Heart right ventricle (tissue), 16 donors: ENCODE data around the gene CAPZA2. TPM values are rescaled to one million over a fixed set of nuclear protein-coding genes. Genes with fewer than 3 reads are reported as not detected.

ENCODE experiments used
- ATAC-seq, 8 donors: fragments of 200-7000 bp; cut with Tn5 transposase; one replicate each; pipeline ENCODE4 v1.9.1; 2020; ENCODE audit warnings: mild to moderate bottlenecking in 8 of 8, moderate library complexity in 8 of 8, moderate number of reproducible peaks in 1 of 8
- DNase-seq, 2 donors: peaks; one replicate each; pipeline ENCODE4 v3.0.0-alpha.2; 2020
- H3K27ac ChIP-seq, 10 donors: fragments of 200-600 bp; sonication (generic) in 2 of 10; one replicate each; pipeline versions ENCODE4 v1.5.0 to v1.8.0; 2020 to 2022; ENCODE audit warnings: mild to moderate bottlenecking in 3 of 10
- H3K27me3 ChIP-seq, 7 donors: fragments of 200-600 bp; one replicate each; pipeline ENCODE4 v1.8.0; 2021 to 2022; ENCODE audit warnings: mild to moderate bottlenecking in 2 of 7
- H3K36me3 ChIP-seq, 9 donors: fragments of 200-600 bp; sonication (generic) in 1 of 9; one replicate each; pipeline versions ENCODE4 v1.5.0 to v1.8.0; 2020 to 2022; ENCODE audit warnings: mild to moderate bottlenecking in 2 of 9
- H3K4me1 ChIP-seq, 9 donors: fragments of 200-600 bp; sonication (generic) in 1 of 9; one replicate each; pipeline versions ENCODE4 v1.5.0 to v1.8.0; 2020 to 2022; ENCODE audit warnings: mild to moderate bottlenecking in 4 of 9
- H3K4me3 ChIP-seq, 10 donors: fragments of 200-600 bp; sonication (generic) in 2 of 10; one replicate each; pipeline versions ENCODE4 v1.5.0 to v1.8.0; 2020 to 2022; ENCODE audit warnings: mild to moderate bottlenecking in 7 of 10, moderate library complexity in 2 of 10
- H3K9me3 ChIP-seq, 11 donors: fragments of 200-600 bp in 10 of 11; sonication (generic) in 2 of 11; one replicate each; pipeline versions ENCODE4 v1.5.0 to v1.8.0; 2013 to 2022; ENCODE audit warnings: mild to moderate bottlenecking in 2 of 11, control low read depth in 1 of 11, moderate library complexity in 1 of 11
- WGBS, 2 donors: extraction: QIAGEN DNeasy Blood & Tissue Kit; methylation state at CpG; one replicate each; pipeline ENCODE4 v1.1.7; 2013; ENCODE audit warnings: inconsistent platforms in 1 of 2; 5-methylcytosine and 5-hydroxymethylcytosine counted together
- intact Hi-C, 10 donors: fragments of 100-400 bp; cut with DNase I; formaldehyde crosslinking; loops; one replicate each; pipeline versions ENCODE4 v1.11.1 to v1.14.2; 2022
- polyA plus RNA-seq, 2 donors: library from polyadenylated mRNA; stranded (reverse); fragments of 200-250 nt; gene quantifications; one replicate each; pipeline ENCODE4 v1.2.3, GENCODE V29; 2013
- total RNA-seq, 10 donors: library from RNA; stranded (reverse); fragmentation: NEBNext Ultra II Directional in 3 of 10; extraction: Animal tissue kit (Norgen Biotek cat#: 25700) in 3 of 10; gene quantifications; one replicate each; pipeline versions ENCODE4 v1.2.1 to v1.2.4, GENCODE V29; 2021 to 2023
- TF ChIP-seq, protein P1 (sequence below), 9 donors: fragments of 200-600 bp; sonication (generic) in 2 of 9; IDR thresholded peaks; one replicate each; pipeline versions ENCODE4 v1.5.0 to v1.8.0; 2021 to 2022; ENCODE audit warnings: antibody characterized with exemption in 9 of 9, mild to moderate bottlenecking in 5 of 9, moderate library complexity in 1 of 9
- donor health status: Arrhythmogenic right ventricular cardiomyopathy.
- donor health status: ischemic (EF 13 %, LVEDD 7.1; RV severe dilation, severe dysfunction).
- donor health status: healthy with polysubstance abuse.
- donor health status: DM: no; HTN: yes; CAD: no.
- donor health status: DM: no; HTN: no; CAD: no.
- donor health status: ischemic (EF 25% LVEDD 6.9; RV normal size, moderate dysfunction).
- donor health status: ischemic (EF 25% LVEDD 5.7; RV mildly dilated, moderate dysfunction).
- donor health status: healthy.
- donor health status: DM: yes; HTN: yes; CAD: no.
- donor health status: Ischemic cardiomyopathy.
- donor health status: ischemic (EF 35%, LVEDD 5.7; RV mildly dilated, moderate dysfunction).
- donor health status: nonischemic (EF 11% LVEDD 7.7; RV severe dilation, severe dysfunction).
- donor health status: DM: yes; HTN: yes; CAD: no.
- donor health status: PGD.
- donor health status: ischemic (EF 29% LVEDD 5.4; RV normal size, mild dysfunction).
- donor health status: nonischemic (EF 23%, LVEDD 6.1; RV moderate dilation, normal function).

Gene CAPZA2
- total and polyA plus RNA-seq, 12 donors: 39.4 to 416 (median 332) TPM

DNA sequence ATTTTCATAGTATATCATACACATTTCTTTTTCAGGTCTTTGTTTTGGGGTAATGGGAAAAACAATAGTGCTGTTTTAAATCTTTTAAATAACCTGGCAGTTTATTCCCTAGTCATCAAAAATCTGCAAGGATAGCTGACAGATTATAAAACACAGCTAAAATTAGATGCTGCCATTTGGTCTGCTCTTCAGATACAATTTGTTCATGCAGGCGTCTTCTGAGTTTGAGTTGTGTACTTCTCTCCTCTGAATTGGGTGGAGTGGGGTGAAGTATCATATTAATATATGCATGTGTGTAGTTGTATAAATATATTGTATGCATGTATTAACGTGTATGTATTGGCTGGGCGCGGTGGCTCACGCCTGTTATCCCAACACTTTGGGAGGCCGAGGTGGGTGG, 48.0 kb downstream of the CAPZA2 start:
- peak in 5 of 8 donors; percentile 37 to 70 (median 67) for ATAC-seq
- TF ChIP-seq, protein P1, sequence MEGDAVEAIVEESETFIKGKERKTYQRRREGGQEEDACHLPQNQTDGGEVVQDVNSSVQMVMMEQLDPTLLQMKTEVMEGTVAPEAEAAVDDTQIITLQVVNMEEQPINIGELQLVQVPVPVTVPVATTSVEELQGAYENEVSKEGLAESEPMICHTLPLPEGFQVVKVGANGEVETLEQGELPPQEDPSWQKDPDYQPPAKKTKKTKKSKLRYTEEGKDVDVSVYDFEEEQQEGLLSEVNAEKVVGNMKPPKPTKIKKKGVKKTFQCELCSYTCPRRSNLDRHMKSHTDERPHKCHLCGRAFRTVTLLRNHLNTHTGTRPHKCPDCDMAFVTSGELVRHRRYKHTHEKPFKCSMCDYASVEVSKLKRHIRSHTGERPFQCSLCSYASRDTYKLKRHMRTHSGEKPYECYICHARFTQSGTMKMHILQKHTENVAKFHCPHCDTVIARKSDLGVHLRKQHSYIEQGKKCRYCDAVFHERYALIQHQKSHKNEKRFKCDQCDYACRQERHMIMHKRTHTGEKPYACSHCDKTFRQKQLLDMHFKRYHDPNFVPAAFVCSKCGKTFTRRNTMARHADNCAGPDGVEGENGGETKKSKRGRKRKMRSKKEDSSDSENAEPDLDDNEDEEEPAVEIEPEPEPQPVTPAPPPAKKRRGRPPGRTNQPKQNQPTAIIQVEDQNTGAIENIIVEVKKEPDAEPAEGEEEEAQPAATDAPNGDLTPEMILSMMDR (IDR thresholded peaks at IDR 0.05): no peak
- no peak overlapping the region for H3K4me3 ChIP-seq
- H3K36me3 ChIP-seq: peaks cover 0 to 99% (median 45%) of the 10 kb centered on the region in 9 donors
- H3K9me3 ChIP-seq: peaks cover 0 to 6% (median 0%) of the 10 kb centered on the region in 11 donors
- H3K27me3 ChIP-seq: no peaks in the 10 kb centered on the region
- peak overlapping the region in 5 of 10 donors; percentile 13 to 41 (median 17) for H3K27ac ChIP-seq
- WGBS, 2 donors: 87 to 89% methylated on average over 6 of the region's 6 CpGs
- H3K4me1 ChIP-seq: peaks cover 0 to 20% (median 3%) of the 10 kb centered on the region in 9 donors
- intact Hi-C loops: loop anchor here in 1 of 10 donors (10.0 kb wide), 1 partner anchor 46 kb away; the partner anchor contains the start of gene CAPZA2
- DNase-seq: no peak

DNA sequence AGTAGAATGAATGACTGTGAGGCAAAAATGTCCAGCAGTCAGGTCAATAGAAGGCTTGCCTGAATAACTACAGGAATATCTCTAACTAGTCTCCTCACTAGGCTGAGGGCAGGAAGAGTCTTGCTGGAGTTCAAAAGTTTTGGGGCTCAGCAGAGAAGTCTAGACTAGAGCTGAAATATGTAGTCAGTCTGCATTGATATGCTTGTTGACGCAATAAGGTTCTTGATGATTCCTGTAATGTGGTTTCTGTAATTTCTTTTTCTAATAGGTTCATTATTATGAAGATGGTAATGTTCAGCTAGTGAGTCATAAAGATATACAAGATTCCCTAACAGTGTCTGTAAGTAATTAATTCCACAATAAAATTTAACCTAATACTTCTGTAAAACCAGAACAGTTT, 49.4 kb downstream of the CAPZA2 start:
- ATAC-seq: no peak
- WGBS, 2 donors: 97 to 100% methylated on average over 1 of the region's 1 CpG
- Histone ChIP-seq H3K4me3 (no peak overlapping the region), H3K9me3 (peaks cover 0 to 6% (median 0%) of the 10 kb centered on the region in 11 donors), H3K27ac (no peak overlapping the region), H3K36me3 (peaks cover 0 to 99% (median 56%) of the 10 kb centered on the region in 9 donors), H3K27me3 (no peaks in the 10 kb centered on the region), H3K4me1 (peaks cover 0 to 16% (median 0%) of the 10 kb centered on the region in 9 donors)
- DNase-seq: no peak
- intact Hi-C loops: loop anchor here in 1 of 10 donors (10.0 kb wide), 1 partner anchor 47 kb away; the partner anchor contains the start of gene CAPZA2
- TF ChIP-seq, protein P1 (IDR thresholded peaks at IDR 0.05): no peak

DNA sequence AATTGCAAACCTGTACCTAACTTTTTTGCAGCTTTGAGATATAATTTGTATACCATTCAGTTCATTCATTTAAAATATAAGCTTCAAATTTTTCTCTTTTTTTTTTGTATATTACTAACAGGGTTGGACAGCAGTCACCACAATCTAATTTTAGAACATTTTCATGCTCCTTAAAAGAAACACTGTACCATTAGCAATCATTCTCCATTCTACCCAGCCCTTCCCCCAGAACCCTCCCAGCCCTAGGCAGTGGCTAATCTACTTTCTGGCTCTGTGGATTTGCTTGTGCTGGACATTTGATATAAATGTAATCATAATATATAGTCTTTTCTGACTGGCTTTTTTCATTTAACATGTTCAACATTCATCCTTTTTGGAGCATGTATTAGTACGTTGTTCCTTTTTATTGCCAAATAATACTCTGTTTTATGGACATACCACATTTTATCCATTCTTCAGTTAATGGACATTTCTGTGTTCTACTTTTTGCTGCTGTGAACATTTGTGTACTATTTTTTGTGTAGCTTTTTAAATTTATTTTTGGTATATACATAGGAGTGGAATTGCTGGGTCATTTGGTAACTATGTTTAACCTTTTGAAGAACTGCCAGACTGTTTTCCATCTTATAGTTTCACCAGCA, 50.0 kb downstream of the CAPZA2 start:
- TF ChIP-seq, protein P1 (IDR thresholded peaks at IDR 0.05): no peak
- intact Hi-C loops: loop anchor here in 1 of 10 donors (10.0 kb wide), 1 partner anchor 48 kb away; the partner anchor contains the start of gene CAPZA2
- peak in 2 of 8 donors; percentile 15 to 51 for ATAC-seq
- DNase-seq: no peak
- Histone ChIP-seq H3K4me1 (peaks cover 0 to 16% (median 0%) of the 10 kb centered on the region in 9 donors), H3K27me3 (no peaks in the 10 kb centered on the region), H3K36me3 (peaks cover 0 to 99% (median 62%) of the 10 kb centered on the region in 9 donors), H3K4me3 (no peak overlapping the region), H3K27ac (no peak overlapping the region), H3K9me3 (peaks cover 0 to 6% (median 0%) of the 10 kb centered on the region in 11 donors)
- 100% methylated on average over 1 of the region's 1 CpG for whole genome bisulfite sequencing, 2 donors

DNA sequence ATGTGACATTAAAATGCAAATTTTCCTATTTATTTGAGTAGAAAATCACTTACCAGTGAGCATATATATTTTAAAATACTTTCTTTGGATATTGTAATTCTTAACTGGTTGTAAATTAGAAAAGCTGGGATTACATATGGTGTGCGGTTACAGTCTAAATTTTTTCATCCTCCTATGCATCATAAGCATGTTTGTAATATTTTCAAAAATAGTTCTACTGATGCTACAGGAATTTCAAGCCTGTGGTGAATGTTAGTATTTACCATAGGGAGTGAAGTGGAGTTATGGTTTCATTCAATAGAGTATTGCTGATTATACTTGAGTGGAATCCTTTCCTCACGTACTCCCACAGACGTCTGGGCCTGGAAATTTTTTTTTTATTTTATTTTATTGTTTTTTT, 56.3 kb downstream of the CAPZA2 start:
- no peak for ATAC-seq
- no peaks in the 10 kb centered on the region for H3K27me3 ChIP-seq
- 78 to 94% methylated on average over 3 of the region's 3 CpGs for WGBS, 2 donors
- intact Hi-C loops: loop anchor here in 1 of 10 donors (10.0 kb wide), 1 partner anchor 54 kb away; the partner anchor contains the start of gene CAPZA2
- DNase-seq: no peak
- H3K4me3 ChIP-seq: no peak overlapping the region
- H3K27ac ChIP-seq: no peak overlapping the region
- TF ChIP-seq, protein P1 (IDR thresholded peaks at IDR 0.05): no peak
- peaks cover 0 to 87% (median 44%) of the 10 kb centered on the region in 9 donors for H3K36me3 ChIP-seq
- H3K9me3 ChIP-seq: no peaks in the 10 kb centered on the region
- no peaks in the 10 kb centered on the region for H3K4me1 ChIP-seq
